K562 (cell line): ENCODE results near the gene ANGEL2. TPM values are rescaled to one million over a fixed set of nuclear protein-coding genes. Genes with fewer than 3 reads are reported as not detected.
A peak's percentile ranks its signal among the peaks of the same experiment; 100 is the strongest.

Source experiments
- CAMTA2 ChIP-seq: fragments of 250-450 bp; sonication (Bioruptor Pico); conservative IDR thresholded peaks from 2 replicates; pipeline ENCODE4 v1.5.1; 2022
- CBX3 ChIP-seq, 2 experiments: IDR thresholded peaks; 1 replicate in 1 of 2; 2 replicates in 1 of 2; pipeline ENCODE4 v1.6.1; 2012; ENCODE audit warnings: inconsistent platforms in 2 of 2, low read length in 2 of 2, borderline replicate concordance in 1 of 2, control low read depth in 1 of 2
- DDX20 ChIP-seq: fragments of 450-650 bp; IDR thresholded peaks from 2 replicates; pipeline ENCODE4 v1.6.1; 2016; ENCODE audit warnings: missing genetic modification characterization, low read depth, mild to moderate bottlenecking, missing compliant biosample characterization, moderate library complexity
- KDM1A ChIP-seq, 2 experiments: fragments of 450-650 bp; IDR thresholded peaks; 2 replicates each; pipeline ENCODE4 v1.6.1; 2016; ENCODE audit warnings: mild to moderate bottlenecking in 2 of 2
- KHSRP ChIP-seq: fragments of 450-650 bp; IDR thresholded peaks from 2 replicates; pipeline ENCODE4 v1.6.1; 2017
- KLF1 ChIP-seq: fragments of 450-650 bp; IDR thresholded peaks from 2 replicates; pipeline ENCODE4 v1.6.1; 2016; ENCODE audit warnings: missing genetic modification characterization, missing compliant biosample characterization
- MAFG ChIP-seq: fragments of 450-650 bp; conservative IDR thresholded peaks from 2 replicates; pipeline ENCODE4 v1.6.1; 2016; ENCODE audit warnings: missing genetic modification characterization, missing compliant biosample characterization
- PHF20 ChIP-seq: fragments of 450-650 bp; IDR thresholded peaks from 2 replicates; pipeline ENCODE4 v1.6.1; 2018; ENCODE audit not compliant: partially characterized antibody
- PYGO2 ChIP-seq: fragments of 450-650 bp; IDR thresholded peaks from 2 replicates; pipeline ENCODE4 v1.6.1; 2016; ENCODE audit warnings: mild to moderate bottlenecking, missing genetic modification characterization, moderate library complexity, missing compliant biosample characterization
- TAF7 ChIP-seq: fragments of 450-650 bp; IDR thresholded peaks from 2 replicates; pipeline ENCODE4 v1.6.1; 2016; ENCODE audit warnings: missing genetic modification characterization, missing compliant biosample characterization
- ZC3H4 ChIP-seq: sonication (generic); formaldehyde crosslinking; IDR thresholded peaks from 2 replicates; pipeline ENCODE4 v1.9.0; 2021; ENCODE audit warnings: missing genetic modification reagents, borderline replicate concordance
- ZNF76 ChIP-seq: fragments of 250-450 bp; sonication (Bioruptor Pico); IDR thresholded peaks from 2 replicates; pipeline ENCODE4 v1.4.0; 2020; ENCODE audit warnings: mild to moderate bottlenecking, moderate library complexity, borderline replicate concordance
- ZNF79 ChIP-seq: fragments of 250-450 bp; sonication (Bioruptor Pico); IDR thresholded peaks from 2 replicates; pipeline ENCODE4 v1.4.0; 2020; ENCODE audit warnings: low read depth, mild to moderate bottlenecking, moderate library complexity
- polyA plus RNA-seq, 8 experiments: library from polyadenylated mRNA; depleted of rRNA in 4 of 8; stranded (reverse) in 5 of 8; unstranded in 3 of 8; fragments of >200 nt; fragmentation: Nextera tagmentation in 2 of 8; fragmentation: Illumina TruSeq in 1 of 8; extraction: Ambion mirVana in 2 of 8; extraction: Trizol in 1 of 8; gene quantifications; 2 replicates each; pipeline versions ENCODE4 v1.2.1 to v1.2.3, GENCODE V29; 2011 to 2014; ENCODE audit warnings: inconsistent platforms in 1 of 8, missing spikeins in 1 of 8
- total RNA-seq, 7 experiments: library from RNA; depleted of rRNA in 6 of 7; stranded (reverse); fragments of >200 nt in 6 of 7; fragmentation: Illumina TruSeq in 2 of 7; extraction: Trizol in 2 of 7; gene quantifications; 2 replicates each; pipeline versions ENCODE4 v1.2.1 to v1.2.3, GENCODE V29; 2011 to 2021; ENCODE audit warnings: low replicate concordance in 1 of 7
- TF ChIP-seq, protein P1 (sequence below): fragments of 450-650 bp; IDR thresholded peaks from 2 replicates; pipeline ENCODE4 v1.6.1; 2016; ENCODE audit warnings: missing biosample characterization, missing genetic modification characterization
- TF ChIP-seq, protein P2 (sequence below): fragments of 250-450 bp; sonication (Bioruptor Pico); IDR thresholded peaks from 2 replicates; pipeline ENCODE4 v1.8.0; 2022; ENCODE audit warnings: moderate library complexity, mild to moderate bottlenecking, inconsistent platforms
- TF ChIP-seq, protein P3 (sequence below): sonication (generic); formaldehyde crosslinking; IDR thresholded peaks from 2 replicates; pipeline ENCODE4 v1.8.0; 2022; ENCODE audit warnings: mild to moderate bottlenecking, missing genetic modification reagents
- TF ChIP-seq, protein P4 (sequence below), 2 experiments: fragments of 250-450 bp in 1 of 2; fragments of 450-650 bp in 1 of 2; sonication (Bioruptor Pico) in 1 of 2; IDR thresholded peaks; 2 replicates each; pipeline versions ENCODE4 v1.6.1 to v1.8.0; 2016 to 2021; ENCODE audit warnings: mild to moderate bottlenecking in 2 of 2, moderate library complexity in 2 of 2, missing compliant biosample characterization in 1 of 2, missing genetic modification characterization in 1 of 2
- TF ChIP-seq, protein P5 (sequence below): fragments of 250-450 bp; sonication (Bioruptor Pico); IDR thresholded peaks from 2 replicates; pipeline ENCODE4 v1.8.0; 2022; ENCODE audit warnings: inconsistent platforms, mild to moderate bottlenecking, moderate library complexity, borderline replicate concordance

ANGEL2 gene
- total and polyA plus RNA-seq, 9 of the 15 experiments (the other 6 are each of a cell fraction or from before 2014, with no cell fraction given): 6.8 to 34.6 (median 26.2) TPM

DNA sequence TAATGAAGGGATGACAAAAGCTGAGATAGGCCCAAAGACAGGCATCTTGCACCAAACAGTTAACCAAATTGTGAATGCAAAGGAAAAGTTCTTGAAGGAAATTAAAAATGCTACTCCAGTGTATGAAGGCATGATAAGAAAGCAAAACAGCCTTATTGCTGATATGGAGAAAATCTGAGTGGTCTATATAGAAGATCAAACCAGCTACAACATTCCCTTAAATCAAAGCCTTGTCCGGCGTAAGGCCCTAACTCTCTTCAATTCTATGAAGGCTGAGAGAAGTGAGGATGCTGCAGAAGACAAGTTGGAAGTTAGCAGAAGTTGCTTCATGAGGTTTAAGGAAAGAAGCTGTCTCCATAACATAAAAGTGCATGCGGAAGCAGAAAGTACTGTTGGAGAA lies 4.3 kb upstream of the ANGEL2 start (continued):
- TF ChIP-seq, protein P1, sequence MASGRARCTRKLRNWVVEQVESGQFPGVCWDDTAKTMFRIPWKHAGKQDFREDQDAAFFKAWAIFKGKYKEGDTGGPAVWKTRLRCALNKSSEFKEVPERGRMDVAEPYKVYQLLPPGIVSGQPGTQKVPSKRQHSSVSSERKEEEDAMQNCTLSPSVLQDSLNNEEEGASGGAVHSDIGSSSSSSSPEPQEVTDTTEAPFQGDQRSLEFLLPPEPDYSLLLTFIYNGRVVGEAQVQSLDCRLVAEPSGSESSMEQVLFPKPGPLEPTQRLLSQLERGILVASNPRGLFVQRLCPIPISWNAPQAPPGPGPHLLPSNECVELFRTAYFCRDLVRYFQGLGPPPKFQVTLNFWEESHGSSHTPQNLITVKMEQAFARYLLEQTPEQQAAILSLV (tag): no peak
- TF ChIP-seq KDM1A (IDR thresholded peaks at IDR 0.05): 0 out of 4 replicates have a peak, but pooled peaks of 1 of the 2 experiments have one; percentile 9
- TF ChIP-seq, protein P2, sequence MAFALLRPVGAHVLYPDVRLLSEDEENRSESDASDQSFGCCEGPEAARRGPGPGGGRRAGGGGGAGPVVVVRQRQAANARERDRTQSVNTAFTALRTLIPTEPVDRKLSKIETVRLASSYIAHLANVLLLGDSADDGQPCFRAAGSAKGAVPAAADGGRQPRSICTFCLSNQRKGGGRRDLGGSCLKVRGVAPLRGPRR: no peak
- TF ChIP-seq DDX20 (tag): no peak
- TF ChIP-seq KLF1 (tag): no peak
- no peak for TF ChIP-seq CBX3 (IDR thresholded peaks at IDR 0.05; ENCODE audit: borderline replicate concordance in 1 of 2, low read length in 2 of 2)
- TF ChIP-seq, protein P3, sequence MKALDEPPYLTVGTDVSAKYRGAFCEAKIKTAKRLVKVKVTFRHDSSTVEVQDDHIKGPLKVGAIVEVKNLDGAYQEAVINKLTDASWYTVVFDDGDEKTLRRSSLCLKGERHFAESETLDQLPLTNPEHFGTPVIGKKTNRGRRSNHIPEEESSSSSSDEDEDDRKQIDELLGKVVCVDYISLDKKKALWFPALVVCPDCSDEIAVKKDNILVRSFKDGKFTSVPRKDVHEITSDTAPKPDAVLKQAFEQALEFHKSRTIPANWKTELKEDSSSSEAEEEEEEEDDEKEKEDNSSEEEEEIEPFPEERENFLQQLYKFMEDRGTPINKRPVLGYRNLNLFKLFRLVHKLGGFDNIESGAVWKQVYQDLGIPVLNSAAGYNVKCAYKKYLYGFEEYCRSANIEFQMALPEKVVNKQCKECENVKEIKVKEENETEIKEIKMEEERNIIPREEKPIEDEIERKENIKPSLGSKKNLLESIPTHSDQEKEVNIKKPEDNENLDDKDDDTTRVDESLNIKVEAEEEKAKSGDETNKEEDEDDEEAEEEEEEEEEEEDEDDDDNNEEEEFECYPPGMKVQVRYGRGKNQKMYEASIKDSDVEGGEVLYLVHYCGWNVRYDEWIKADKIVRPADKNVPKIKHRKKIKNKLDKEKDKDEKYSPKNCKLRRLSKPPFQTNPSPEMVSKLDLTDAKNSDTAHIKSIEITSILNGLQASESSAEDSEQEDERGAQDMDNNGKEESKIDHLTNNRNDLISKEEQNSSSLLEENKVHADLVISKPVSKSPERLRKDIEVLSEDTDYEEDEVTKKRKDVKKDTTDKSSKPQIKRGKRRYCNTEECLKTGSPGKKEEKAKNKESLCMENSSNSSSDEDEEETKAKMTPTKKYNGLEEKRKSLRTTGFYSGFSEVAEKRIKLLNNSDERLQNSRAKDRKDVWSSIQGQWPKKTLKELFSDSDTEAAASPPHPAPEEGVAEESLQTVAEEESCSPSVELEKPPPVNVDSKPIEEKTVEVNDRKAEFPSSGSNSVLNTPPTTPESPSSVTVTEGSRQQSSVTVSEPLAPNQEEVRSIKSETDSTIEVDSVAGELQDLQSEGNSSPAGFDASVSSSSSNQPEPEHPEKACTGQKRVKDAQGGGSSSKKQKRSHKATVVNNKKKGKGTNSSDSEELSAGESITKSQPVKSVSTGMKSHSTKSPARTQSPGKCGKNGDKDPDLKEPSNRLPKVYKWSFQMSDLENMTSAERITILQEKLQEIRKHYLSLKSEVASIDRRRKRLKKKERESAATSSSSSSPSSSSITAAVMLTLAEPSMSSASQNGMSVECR (CRISPR knock-in tag): no peak
- TF ChIP-seq MAFG (tag): peak; percentile 37; the same call in 1 of the 2 replicates
- TF ChIP-seq, protein P4, sequence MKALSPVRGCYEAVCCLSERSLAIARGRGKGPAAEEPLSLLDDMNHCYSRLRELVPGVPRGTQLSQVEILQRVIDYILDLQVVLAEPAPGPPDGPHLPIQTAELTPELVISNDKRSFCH (CRISPR knock-in tag; IDR thresholded peaks at IDR 0.05): no peak
- TF ChIP-seq, protein P4 (tag; IDR thresholded peaks at IDR 0.05): no peak
- TF ChIP-seq PYGO2 (tag): no peak
- no peak for TF ChIP-seq TAF7 (tag)
- no peak for TF ChIP-seq CAMTA2 (CRISPR knock-in tag)
- no peak for TF ChIP-seq KHSRP
- TF ChIP-seq, protein P5, sequence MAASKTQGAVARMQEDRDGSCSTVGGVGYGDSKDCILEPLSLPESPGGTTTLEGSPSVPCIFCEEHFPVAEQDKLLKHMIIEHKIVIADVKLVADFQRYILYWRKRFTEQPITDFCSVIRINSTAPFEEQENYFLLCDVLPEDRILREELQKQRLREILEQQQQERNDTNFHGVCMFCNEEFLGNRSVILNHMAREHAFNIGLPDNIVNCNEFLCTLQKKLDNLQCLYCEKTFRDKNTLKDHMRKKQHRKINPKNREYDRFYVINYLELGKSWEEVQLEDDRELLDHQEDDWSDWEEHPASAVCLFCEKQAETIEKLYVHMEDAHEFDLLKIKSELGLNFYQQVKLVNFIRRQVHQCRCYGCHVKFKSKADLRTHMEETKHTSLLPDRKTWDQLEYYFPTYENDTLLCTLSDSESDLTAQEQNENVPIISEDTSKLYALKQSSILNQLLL (CRISPR knock-in tag): no peak
- peak; percentile 69; the same call in 1 of the 2 replicates for TF ChIP-seq ZNF79
- TF ChIP-seq PHF20: no peak
- no peak for TF ChIP-seq ZNF76 (CRISPR knock-in tag)
- TF ChIP-seq ZC3H4: no peak
